SK-N-MC (cell line): Measurements from ENCODE around the gene MRM1.

Experiments
- DNase-seq: peaks from one replicate; pipeline ENCODE4 v3.0.0-alpha.2; 2011; ENCODE audit warnings: low read depth, low spot score
- H3K27ac ChIP-seq: fragments of 200-600 bp; sonication (generic); 2 replicates; pipeline ENCODE4 v1.5.1; 2016; ENCODE audit warnings: mixed run types
- H3K36me3 ChIP-seq: fragments of 200-600 bp; sonication (generic); 2 replicates; pipeline ENCODE4 v1.6.1; 2017; ENCODE audit warnings: antibody characterized with exemption, low read length, mixed read lengths; ENCODE audit not compliant: insufficient read depth
- H3K4me3 ChIP-seq: fragments of 200-600 bp; sonication (generic); 2 replicates; pipeline ENCODE4 v1.5.1; 2016
- H3K9ac ChIP-seq: fragments of 200-600 bp; sonication (generic); 2 replicates; pipeline ENCODE4 v1.8.0; 2017; ENCODE audit warnings: mixed run types, mixed read lengths; ENCODE audit not compliant: insufficient read length
- H3K9me3 ChIP-seq: fragments of 200-600 bp; sonication (generic); 2 replicates; pipeline ENCODE4 v1.6.1; 2017; ENCODE audit warnings: low read depth, mild to moderate bottlenecking, antibody characterized with exemption, low read length, moderate library complexity, mixed read lengths
- EZH2 ChIP-seq: fragments of 200-600 bp; sonication (generic); IDR thresholded peaks from one replicate; pipeline ENCODE4 v1.6.1; 2017; ENCODE audit warnings: antibody characterized with exemption
- FOXP2 ChIP-seq: optimal IDR thresholded peaks from 2 replicates; pipeline ENCODE3; 2011; ENCODE audit warnings: mild to moderate bottlenecking, moderate library complexity; ENCODE audit not compliant: insufficient read depth; ENCODE audit errors: extremely low read length, control extremely low read depth
- POLR2AphosphoS5 ChIP-seq: IDR thresholded peaks from 2 replicates; pipeline ENCODE4 v1.6.1; 2012; ENCODE audit warnings: mild to moderate bottlenecking, low read depth, low read length, borderline replicate concordance

Gene MRM1

DNA sequence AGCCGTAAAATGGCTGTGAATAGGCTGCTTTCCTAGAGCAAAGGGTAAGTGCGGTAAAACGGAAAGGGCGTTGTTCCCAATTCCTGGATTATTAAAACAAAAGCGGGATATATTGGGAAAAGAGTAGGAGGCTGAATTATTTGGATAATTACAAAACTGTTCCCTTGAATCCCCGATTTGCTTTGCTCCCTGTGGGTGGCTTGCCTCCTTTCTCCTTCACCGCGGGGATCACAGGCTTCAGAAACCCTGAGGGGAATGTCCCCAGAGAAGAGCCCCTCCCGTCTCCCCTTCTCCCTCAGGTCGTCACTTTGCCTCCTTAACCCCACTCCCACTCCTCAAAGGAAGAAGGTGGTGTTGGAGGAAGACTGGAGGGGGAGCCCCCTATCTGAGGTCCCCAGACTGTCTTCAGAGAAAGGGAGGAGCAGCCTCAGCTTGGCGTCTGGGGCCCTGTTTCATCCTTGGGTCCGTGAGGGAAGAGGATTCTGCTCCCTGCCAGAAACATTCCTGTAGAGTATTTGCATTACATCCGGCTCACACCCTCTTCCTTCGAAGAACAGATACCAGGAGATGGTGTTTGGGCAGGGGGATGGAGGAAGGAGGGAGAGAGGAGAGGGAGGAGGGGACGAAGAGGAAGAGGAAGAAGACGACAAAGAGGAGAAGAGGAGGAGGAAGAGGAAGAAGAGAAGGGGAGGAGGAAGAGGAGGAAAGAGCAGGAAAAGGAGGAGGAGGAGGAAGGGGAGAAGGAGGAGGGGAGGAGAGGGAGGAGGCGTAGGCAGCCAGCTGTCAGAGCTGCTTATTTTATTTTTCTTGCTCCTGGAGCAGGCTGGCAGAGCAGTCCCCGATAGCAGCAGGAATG, 31.8 kb downstream of the MRM1 start:
- Histone ChIP-seq H3K9ac (no peak overlapping the region), H3K27ac (no peak overlapping the region), H3K9me3 (no peaks in the 10 kb centered on the region), H3K4me3 (no peak overlapping the region; the same call in 1 of the 2 replicates), H3K36me3 (no peaks in the 10 kb centered on the region)
- TF ChIP-seq FOXP2: no peak
- no peak for TF ChIP-seq EZH2
- no peak for DNase-seq

DNA sequence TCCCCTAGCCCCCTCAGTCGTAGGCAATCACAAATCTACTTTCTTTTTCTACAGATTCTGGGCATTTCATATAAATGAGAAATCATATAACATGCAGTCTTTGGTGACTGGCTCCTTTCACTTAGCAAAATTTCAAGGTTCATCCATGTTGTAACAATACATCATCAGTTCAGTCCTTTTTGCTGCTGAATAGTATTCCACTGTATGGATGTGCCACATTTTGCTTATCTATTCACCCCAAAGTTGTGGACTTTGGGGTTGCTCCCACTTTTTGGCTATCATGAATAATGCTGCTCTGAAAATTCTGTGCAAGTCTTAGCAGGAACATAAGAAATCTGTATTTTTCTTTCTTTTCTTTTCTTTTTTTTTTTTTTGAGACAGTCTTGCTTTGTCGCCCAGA, 39.0 kb downstream of the MRM1 start:
- DNase-seq: no peak
- no peak for TF ChIP-seq EZH2
- no peak for TF ChIP-seq FOXP2
- no peak for TF ChIP-seq POLR2AphosphoS5
- Histone ChIP-seq H3K27ac (no peak overlapping the region), H3K36me3 (no peaks in the 10 kb centered on the region), H3K9me3 (no peaks in the 10 kb centered on the region), H3K4me3 (no peak overlapping the region), H3K9ac (no peak overlapping the region)

DNA sequence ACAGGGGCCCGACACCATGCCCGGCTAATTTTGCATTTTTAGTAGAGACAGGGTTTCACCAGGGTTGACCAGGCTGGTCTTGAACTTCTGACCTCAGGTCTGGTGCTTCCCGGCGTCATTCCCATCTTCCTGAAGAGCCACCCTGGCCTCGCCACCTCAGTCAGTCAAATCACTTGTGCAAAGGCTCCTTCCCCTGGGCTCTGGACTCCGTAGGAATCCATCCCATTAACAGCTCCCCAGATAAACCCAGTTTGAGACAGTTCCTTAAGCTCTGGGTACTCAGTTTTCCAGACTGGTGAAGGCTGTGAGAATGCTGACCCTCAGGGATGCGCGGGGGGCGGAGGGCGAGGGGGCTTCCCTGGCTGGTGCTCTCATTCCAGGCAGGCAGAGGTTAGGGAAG, 39.5 kb downstream of the MRM1 start:
- H3K27ac ChIP-seq: no peak overlapping the region
- no peak for DNase-seq
- no peak overlapping the region for H3K4me3 ChIP-seq
- no peaks in the 10 kb centered on the region for H3K9me3 ChIP-seq
- no peak for TF ChIP-seq FOXP2
- no peak for TF ChIP-seq POLR2AphosphoS5
- H3K36me3 ChIP-seq: no peaks in the 10 kb centered on the region
- H3K9ac ChIP-seq: no peak overlapping the region

DNA sequence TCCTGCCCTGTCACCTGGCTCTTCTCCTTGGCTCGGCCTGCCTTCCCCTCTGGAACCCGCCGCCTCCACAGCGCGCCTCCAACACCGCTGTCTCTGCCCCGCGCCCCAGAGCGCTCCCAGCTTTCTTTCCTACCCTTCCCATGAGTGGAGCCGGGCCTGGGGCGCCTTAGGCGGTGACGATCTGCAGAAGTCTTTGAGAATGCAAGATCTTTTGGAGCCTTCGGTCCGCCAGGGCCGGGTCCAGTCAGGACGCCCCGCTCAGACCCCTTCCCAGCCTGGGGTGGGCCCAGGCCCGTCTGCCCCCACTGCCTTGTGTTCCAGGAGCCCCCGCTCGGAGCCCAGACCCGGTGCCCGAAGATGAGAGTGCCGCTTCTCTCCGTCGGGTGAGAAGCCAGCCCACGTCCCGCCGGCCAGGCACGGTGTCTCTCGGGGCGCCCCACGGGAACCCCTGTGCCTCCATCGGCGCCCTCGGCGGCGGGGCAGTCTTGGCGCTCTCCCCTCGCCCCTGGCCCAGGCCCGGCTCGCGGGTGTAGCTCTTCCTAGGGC, 40.0 kb downstream of the MRM1 start:
- no peak for DNase-seq
- no peak for TF ChIP-seq FOXP2
- no peak for TF ChIP-seq EZH2
- no peak for TF ChIP-seq POLR2AphosphoS5
- peak overlapping the region; percentile 69; the same call in 1 of the 2 replicates for H3K4me3 ChIP-seq

DNA sequence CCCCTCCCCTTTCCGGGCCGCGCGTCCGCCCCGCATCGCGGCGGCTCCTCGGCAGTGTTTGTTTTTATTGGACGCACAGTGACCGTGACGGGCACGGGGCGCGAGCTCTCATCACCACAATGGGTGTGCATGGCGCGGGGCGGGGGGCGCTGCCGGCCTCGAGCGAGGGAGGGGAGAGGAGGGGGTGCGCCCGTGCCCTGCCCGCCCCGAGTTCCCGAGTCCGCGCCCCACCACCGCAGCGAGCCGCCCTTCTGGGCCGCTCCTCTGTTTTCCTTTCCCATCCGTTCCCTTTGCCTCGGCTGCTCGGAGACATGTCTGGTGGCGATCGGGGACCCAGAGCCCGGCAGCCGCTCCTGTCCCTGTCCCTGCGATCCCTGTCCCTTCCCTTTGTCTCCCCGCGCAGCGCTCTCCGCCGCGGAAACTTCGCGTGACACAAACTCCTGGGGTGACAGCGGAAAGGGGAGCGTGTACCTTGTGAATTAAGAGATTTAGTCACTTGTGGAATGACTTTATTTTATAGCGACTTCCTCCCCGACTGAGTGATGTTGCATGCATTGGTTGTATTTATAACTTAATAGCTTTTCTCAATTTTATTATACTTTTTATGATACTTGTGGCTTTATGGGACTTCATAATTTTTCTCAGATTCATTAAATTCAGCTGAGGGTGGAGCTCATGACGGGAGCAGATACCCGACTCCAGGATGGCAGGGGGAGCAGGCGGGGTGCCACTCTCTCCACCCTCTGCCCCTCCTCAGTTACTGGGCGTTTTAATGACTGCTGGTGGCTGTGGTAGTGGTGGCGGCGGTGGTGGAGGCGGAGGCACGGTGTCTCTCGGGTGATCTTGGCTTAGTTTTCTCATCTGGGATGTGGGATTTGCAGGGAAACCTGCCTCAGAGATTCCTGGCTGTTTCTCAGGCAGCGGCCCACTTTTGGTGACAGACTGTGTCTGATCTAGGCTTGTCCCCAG, 40.8 kb downstream of the MRM1 start:
- DNase-seq: no peak
- no peak overlapping the region for H3K27ac ChIP-seq
- no peaks in the 10 kb centered on the region for H3K36me3 ChIP-seq
- no peak overlapping the region for H3K9ac ChIP-seq
- TF ChIP-seq FOXP2: no peak
- TF ChIP-seq EZH2: peak; percentile 93
- no peak for TF ChIP-seq POLR2AphosphoS5
- H3K4me3 ChIP-seq: peak overlapping the region; percentile 69
- no peaks in the 10 kb centered on the region for H3K9me3 ChIP-seq

More for the DNA sequence above, 40.0 kb downstream of the MRM1 start:
- no peak overlapping the region for H3K9ac ChIP-seq
- no peak overlapping the region for H3K27ac ChIP-seq
- H3K36me3 ChIP-seq: no peaks in the 10 kb centered on the region
- H3K9me3 ChIP-seq: no peaks in the 10 kb centered on the region

DNA sequence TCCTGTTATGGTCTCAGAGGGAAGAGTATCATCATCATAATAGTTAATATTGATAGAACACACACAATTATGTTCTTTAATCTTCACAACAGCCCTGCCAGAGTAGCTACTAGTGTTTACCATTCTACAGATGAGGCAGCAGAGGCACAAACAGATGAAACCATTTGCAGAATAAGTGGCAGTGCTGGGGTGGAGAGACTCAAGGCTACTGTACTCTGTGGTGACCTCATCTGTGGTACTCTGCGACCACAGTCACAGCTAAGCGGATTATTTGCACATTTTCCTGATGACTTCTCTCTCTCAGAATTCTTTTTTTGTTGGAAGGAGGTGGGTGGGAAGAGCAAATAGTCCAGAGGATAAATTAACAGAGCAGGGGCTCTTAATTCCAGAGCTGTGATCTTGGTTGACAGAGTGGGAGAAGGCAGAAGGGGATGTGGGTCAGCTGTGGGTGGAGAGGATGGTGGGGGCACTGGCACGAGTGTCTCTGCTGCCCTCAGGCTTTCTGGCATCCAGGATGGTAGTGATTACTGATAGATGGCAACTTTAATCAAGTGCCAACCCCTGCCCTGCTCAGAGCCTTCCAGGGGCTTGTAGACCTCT, 41.8 kb downstream of the MRM1 start:
- no peak overlapping the region for H3K27ac ChIP-seq
- no peak for TF ChIP-seq FOXP2
- TF ChIP-seq POLR2AphosphoS5: no peak
- no peak for TF ChIP-seq EZH2
- no peak overlapping the region for H3K4me3 ChIP-seq
- H3K36me3 ChIP-seq: no peaks in the 10 kb centered on the region
- no peak overlapping the region for H3K9ac ChIP-seq
- H3K9me3 ChIP-seq: no peaks in the 10 kb centered on the region
- no peak for DNase-seq

DNA sequence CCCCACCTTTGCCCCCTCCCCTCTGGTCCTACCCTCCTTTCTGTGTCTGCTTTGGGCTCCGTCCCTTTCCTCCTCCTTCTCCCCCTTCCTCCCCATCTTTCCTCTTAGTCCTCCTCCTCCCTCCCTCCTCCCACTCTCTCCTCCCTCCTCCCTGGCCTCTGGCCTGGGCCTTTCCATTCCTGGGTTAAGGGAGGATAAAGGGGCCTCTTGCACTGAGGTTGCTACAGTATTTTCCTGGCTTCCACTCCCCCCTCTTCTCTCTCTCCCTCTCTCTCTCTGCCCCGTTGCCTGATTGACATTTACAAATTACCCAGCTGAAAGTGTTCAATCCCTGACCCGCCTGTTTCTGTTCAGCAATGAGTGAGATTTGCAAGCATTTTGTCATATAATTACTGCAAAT, 44.0 kb downstream of the MRM1 start:
- no peak overlapping the region for H3K27ac ChIP-seq
- H3K9ac ChIP-seq: no peak overlapping the region
- no peak for DNase-seq
- no peaks in the 10 kb centered on the region for H3K36me3 ChIP-seq
- no peaks in the 10 kb centered on the region for H3K9me3 ChIP-seq
- H3K4me3 ChIP-seq: no peak overlapping the region
- TF ChIP-seq EZH2: no peak
- TF ChIP-seq POLR2AphosphoS5: no peak
- TF ChIP-seq FOXP2: no peak

DNA sequence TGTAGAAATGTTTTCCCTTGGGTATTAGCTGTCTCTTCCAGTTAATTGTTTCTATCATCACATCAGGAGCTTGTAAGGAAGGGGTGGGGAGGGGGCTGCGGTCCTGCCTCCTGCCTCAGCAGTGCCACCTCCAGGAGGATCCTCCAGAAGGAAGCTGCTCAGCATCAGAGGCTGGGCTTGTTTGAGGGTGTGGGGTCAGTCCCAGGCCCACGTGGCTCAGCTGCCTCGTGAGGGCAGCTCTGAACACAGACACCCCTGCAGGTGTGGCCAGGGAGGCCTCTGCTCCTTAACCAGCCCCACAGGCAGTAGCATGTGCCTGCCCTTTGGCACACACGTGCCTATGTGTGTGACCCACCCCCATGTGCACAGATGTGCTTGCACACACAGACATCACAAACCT, 46.3 kb downstream of the MRM1 start:
- Histone ChIP-seq H3K4me3 (no peak overlapping the region), H3K9me3 (no peaks in the 10 kb centered on the region), H3K9ac (no peak overlapping the region), H3K36me3 (no peaks in the 10 kb centered on the region), H3K27ac (no peak overlapping the region)
- no peak for TF ChIP-seq FOXP2
- TF ChIP-seq EZH2: no peak
- no peak for TF ChIP-seq POLR2AphosphoS5
- no peak for DNase-seq
